DMS79 (cell line): ENCODE data around the gene CAMK1D.
A peak's percentile ranks its signal among the peaks of the same experiment; 100 is the strongest.

Experiments used
- DNase-seq: peaks from one replicate; lab custom pipeline; 2025; lab: John Stamatoyannopoulos, UW

Gene CAMK1D

GRCh38 chr10:12563489-12563888, 214.1 kb downstream of the CAMK1D start:
- no peak for DNase-seq

DNA sequence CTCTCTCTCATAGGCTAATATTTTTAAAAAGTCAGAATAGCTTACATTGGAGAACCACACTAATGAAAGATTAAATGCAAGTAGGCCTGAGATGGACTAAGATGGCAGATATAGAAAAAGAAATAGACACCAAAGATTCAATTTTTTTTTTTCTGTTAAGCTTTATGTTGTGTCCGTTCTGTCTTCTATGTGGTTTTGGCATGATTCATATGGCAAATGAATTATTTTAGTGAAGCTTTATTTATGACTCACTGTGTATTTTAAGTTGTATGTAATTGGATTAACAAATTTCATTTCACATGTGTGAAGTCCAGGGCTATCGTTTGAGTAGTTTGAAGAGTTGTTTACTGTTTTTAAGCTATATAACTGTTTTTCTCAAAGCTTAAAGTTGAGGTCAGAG, 214.8 kb downstream of the CAMK1D start:
- no peak for DNase-seq

DNA sequence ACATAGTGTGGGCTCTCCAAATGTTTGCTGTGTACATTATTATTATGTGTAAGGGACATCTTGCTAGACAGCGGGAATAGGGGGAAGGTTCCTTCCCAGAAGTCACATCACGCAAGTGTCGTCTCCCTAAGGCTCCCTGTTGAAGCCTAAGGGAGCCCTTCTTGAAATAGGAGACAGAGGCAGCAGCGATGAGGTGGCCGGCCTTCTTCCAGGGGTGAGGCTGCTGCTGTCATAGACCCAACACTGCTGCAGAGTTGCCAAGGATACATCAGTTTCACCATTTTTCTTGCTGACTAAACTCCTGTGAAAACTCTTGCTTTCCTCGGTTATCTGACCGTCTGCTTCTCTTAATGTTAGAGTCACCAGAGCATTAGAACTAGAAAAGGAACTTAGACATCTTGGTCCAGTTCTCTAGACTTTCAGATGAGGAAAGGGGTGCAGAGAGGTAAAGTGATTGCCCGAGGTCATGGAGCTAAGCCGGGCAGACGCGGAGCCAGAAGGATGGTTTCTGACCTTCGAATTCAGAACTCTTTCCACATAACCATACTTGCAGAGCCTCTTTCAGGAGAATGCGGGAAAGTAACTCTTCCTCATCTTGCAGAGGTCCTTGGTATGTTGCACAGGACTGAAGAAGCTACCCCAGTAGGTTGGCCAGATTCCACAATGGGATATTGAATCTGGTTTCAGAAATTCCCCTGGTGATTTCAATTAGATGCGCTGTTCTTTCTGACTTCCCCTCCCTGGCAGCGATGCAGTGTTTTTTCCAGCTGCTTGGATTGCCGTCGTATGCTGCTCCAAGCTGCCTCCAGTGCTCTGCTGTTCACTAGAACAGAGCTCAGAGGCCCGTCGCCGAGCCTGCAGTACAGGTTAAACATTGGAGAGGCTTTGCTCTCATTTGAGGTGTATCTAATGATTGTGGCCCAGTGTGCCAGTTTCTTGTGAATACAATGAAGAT, 217.1 kb downstream of the CAMK1D start:
- no peak for DNase-seq

GRCh38 chr10:12568391-12569009, 219.2 kb downstream of the CAMK1D start:
- DNase-seq: no peak

DNA sequence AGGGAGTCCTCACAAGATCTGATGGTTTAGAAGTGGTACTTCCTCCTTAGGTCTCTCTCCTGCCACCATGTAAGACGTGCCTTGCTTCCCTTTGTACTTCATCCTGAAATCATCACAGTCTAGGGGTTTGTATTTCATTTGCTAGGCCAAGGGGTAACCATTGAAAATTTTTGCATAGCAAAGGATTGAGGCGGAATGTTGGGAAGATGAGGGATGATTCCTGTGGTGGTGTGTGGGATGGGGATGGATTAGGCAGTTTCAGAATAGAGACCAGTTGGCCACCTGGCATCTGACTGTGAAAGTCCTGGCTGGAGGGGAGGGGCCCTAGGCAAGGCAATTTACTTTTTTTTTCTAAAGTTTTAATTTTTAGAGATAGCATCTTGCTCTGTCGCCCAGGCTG, 222.9 kb downstream of the CAMK1D start:
- no peak for DNase-seq

DNA sequence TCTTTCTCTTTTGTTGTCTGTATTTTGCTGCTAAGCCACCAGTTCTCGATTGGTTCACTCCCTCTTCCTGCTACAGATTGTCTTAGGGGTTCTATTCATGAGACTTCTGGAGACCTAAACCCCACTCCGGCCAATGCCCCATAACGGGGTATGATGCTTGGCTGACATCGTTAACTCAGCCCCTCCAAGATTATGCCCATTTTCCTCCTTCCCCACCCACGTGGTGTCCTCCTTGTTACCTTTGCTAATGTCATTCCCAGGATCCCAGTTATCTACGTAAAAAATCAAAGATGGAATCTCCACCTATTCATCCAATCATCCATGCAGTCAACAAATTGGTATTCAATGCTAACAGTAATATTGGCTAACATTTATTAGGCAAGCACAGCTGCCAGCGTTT, 228.3 kb downstream of the CAMK1D start:
- DNase-seq: no peak

DNA sequence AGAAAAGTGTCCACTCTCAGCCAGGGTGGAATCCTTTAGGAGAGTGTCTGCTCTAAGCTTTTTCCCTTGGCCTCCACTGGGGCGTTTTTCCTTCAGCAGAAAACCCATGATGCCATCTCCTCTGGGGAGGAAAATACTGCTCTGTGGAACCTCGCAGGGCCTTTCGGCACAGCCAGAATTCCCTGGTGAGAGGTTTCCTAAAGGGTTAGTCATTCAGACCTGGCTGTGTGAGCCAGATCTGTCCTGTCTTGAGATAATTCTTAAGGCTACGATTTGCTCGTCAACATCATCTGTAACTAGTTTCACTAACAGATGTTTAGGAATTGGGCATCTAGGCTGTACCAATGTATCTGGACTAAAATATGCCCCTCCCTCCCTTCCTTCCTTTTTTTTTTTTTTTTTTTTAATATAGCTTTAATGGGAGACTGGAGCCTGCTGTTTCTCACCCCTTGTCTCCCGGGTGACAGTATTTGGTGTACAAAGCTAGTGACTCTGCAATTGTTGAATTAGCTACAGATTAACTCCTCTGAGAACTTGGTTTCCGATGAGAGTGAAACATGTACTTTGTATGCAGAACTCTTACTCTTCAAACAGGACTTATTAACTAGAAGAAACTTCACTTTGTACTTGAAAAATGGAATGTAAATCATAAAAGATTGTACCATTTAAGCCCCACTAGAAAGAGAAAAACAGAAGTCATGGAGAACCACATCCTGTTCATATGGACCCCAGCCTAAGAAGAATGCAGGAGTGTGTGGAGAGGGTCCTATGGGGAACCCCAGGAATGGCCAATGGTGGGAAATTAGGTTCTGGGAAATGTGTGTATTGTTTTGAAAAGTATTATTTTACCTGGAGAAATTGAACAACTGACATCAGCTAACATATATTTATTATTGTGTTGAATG, 230.9 kb downstream of the CAMK1D start:
- no peak for DNase-seq

DNA sequence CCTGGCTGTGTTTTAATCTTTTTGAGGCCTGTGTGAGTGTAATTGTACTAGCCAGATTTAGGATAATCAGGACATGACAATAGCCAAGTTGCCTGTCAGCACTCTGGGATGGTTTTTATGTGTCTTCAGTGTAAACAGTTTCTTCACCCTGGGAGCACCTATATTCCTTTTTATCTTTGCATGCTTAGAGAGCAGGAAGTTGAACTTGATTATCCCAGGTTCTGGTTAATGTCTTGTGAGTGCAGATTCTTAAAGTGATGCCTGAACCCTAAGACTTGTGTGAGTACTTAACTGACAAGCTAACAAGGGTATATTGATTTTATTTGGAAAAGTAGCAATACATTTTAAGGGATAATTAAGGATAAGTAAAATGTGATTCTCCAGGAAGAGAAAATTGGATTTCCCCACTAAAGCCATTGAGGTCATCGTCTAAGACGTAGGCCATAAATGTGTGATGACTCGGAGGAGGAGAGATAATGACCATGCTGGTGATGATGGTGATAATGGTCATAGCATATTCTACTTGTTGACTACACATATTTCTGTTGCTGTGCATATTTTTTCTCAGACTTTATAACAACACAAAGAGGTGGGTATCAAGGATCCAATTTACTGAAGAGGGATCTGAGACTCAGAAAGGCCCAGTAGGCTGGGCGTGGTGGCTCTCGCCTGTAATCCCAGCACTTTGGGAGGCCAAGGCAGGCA, 234.7 kb downstream of the CAMK1D start:
- no peak for DNase-seq

- DNase-seq: peak; percentile 12
These were observed 237.4 kb downstream of the CAMK1D start for GRCh38 chr10:12586741-12587140.

GRCh38 chr10:12587451-12587888, 238.1 kb downstream of the CAMK1D start:
- DNase-seq: peak; percentile 18

GRCh38 chr10:12588091-12588860, 238.9 kb downstream of the CAMK1D start:
- peak; percentile 68 for DNase-seq

- DNase-seq: no peak
These were observed 239.9 kb downstream of the CAMK1D start for GRCh38 chr10:12589291-12589690.

- no peak for DNase-seq
These were observed 240.4 kb downstream of the CAMK1D start for GRCh38 chr10:12589791-12590190.

DNA sequence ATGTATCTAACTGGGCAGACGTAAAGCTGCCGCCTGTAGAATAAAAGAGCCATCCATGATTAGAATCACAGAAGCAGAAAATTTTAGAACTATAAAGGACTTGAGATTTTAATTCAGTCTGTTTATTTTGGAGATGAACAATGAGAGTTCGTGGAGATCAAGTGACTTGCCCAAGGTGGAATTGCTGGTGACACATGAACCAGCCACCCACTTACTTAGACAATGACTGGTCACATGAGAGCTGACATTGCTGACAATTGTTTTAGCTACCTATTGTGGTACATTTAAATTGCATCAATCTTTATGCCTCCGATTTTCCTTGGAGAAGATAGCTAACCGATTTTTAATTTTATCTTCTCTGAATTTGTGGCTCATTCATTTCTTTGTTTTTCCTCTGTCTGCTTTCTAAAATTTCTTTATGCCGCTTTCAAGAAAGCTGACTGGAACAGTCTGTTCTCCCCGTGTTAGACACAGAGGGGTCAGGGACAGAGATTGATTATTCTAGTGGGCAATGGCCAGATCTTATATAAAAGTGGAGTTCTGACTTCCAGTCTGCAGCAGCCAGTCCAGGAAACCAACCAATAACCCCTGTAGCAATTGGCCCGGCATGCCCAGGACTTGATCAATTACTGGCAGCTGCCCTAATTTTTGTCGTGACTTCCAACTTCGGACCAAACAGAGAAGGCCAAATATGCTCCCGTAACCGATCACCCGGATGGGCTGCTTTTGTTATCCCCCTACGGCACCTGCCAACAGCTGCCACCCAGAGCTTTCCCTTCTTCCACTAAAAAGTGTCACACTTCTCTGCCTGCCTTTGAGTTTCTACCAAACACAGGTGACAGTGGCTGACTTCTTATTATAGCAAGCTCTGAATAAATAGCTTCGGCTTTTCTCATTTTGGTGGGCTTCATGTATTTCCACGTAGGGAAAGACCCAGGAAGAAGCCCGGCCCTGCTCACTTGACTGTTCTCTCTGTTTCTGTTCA, 241.6 kb downstream of the CAMK1D start:
- DNase-seq: no peak

DNA sequence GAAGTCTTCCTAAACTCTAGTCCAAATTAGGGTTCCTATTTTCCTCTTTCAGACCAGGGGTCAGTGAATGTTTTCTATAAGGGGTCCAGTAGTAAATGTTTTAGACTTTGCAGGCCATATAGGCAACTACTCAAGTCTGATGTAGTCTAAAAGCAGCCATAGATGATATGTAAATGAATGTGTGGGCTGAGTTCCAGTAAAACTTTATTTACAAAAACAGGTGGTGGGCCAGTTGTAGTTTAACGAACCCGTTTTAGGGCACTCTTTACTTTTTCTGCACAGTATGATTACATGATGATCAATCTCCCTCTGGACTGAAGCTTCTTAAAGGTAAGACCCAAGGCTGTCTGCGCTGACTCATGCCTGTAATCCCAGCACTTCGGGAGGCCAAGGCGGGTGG, 243.6 kb downstream of the CAMK1D start:
- no peak for DNase-seq

DNA sequence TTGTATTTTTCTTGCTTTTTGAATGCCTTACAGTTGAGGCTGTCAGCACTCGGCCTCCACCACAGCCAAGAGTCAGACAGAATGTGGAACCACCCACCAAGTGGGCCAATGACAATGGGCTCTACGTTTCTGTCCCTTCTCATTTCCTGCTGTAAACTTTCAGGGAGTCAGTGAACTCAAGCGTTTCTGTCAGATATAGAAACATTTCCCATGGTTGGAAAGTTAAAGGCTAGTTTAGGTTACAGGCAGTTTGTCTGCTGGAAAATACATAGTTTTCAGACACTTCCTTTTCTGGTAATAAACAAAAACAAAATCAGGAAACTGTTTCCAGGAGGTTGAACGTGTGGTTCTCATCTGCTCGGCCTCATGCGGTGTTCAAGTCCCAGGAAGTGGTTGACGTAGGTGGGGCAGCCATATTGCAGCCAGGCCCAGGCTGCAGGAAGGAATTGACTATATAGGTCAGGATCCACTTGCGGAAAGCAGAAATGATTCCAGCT, 245.1 kb downstream of the CAMK1D start:
- DNase-seq: no peak

- no peak for DNase-seq
These were observed 246.7 kb downstream of the CAMK1D start for GRCh38 chr10:12595936-12596576.

DNA sequence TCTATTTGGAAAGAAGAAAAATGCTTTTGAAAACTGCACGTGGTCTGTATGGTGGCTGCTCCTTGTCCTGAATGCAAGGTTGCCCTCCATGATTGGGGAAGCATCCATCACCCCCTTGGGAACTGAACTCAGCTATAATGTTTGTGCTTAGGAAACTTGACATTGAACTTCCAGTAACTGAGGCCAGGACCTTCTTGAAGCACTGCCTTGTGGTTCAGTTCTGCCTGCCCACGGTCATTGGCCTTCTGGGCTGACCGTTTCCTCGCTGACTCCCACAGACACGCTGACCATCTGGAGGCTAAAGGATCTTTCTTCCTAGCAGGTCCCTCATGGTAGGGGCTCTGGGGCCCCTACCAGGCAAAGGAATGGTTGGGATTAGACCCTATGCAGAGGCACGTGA, 247.8 kb downstream of the CAMK1D start:
- DNase-seq: no peak
